HL-60 (cell line): ENCODE results near the gene PTGR3.

Experiments used
- POLR2AphosphoS5 ChIP-seq: IDR thresholded peaks from 2 replicates; pipeline ENCODE4 v1.6.1; 2012; ENCODE audit warnings: low read depth
- SPI1 ChIP-seq: IDR thresholded peaks from 2 replicates; pipeline ENCODE4 v1.6.1; 2012; ENCODE audit warnings: low read depth, mild to moderate bottlenecking, borderline replicate concordance
- TF ChIP-seq, protein P1 (sequence below): IDR thresholded peaks from one replicate; pipeline ENCODE4 v1.5.1; 2011; ENCODE audit warnings: low read length, control low read depth, inconsistent platforms; ENCODE audit not compliant: insufficient read depth
- TF ChIP-seq, protein P2 (sequence below): IDR thresholded peaks from 2 replicates; pipeline ENCODE4 v1.6.1; 2012; ENCODE audit warnings: low read depth; ENCODE audit not compliant: insufficient replicate concordance

- TF ChIP-seq, protein P1, sequence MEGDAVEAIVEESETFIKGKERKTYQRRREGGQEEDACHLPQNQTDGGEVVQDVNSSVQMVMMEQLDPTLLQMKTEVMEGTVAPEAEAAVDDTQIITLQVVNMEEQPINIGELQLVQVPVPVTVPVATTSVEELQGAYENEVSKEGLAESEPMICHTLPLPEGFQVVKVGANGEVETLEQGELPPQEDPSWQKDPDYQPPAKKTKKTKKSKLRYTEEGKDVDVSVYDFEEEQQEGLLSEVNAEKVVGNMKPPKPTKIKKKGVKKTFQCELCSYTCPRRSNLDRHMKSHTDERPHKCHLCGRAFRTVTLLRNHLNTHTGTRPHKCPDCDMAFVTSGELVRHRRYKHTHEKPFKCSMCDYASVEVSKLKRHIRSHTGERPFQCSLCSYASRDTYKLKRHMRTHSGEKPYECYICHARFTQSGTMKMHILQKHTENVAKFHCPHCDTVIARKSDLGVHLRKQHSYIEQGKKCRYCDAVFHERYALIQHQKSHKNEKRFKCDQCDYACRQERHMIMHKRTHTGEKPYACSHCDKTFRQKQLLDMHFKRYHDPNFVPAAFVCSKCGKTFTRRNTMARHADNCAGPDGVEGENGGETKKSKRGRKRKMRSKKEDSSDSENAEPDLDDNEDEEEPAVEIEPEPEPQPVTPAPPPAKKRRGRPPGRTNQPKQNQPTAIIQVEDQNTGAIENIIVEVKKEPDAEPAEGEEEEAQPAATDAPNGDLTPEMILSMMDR: no peak
- TF ChIP-seq, protein P2, sequence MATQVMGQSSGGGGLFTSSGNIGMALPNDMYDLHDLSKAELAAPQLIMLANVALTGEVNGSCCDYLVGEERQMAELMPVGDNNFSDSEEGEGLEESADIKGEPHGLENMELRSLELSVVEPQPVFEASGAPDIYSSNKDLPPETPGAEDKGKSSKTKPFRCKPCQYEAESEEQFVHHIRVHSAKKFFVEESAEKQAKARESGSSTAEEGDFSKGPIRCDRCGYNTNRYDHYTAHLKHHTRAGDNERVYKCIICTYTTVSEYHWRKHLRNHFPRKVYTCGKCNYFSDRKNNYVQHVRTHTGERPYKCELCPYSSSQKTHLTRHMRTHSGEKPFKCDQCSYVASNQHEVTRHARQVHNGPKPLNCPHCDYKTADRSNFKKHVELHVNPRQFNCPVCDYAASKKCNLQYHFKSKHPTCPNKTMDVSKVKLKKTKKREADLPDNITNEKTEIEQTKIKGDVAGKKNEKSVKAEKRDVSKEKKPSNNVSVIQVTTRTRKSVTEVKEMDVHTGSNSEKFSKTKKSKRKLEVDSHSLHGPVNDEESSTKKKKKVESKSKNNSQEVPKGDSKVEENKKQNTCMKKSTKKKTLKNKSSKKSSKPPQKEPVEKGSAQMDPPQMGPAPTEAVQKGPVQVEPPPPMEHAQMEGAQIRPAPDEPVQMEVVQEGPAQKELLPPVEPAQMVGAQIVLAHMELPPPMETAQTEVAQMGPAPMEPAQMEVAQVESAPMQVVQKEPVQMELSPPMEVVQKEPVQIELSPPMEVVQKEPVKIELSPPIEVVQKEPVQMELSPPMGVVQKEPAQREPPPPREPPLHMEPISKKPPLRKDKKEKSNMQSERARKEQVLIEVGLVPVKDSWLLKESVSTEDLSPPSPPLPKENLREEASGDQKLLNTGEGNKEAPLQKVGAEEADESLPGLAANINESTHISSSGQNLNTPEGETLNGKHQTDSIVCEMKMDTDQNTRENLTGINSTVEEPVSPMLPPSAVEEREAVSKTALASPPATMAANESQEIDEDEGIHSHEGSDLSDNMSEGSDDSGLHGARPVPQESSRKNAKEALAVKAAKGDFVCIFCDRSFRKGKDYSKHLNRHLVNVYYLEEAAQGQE: no peak
- TF ChIP-seq SPI1 (no peak), POLR2AphosphoS5 (no peak; the same call in 1 of the 2 replicates)
These were observed 966 bp upstream of the PTGR3 start for GRCh38 chr18:75209951-75210258.
